Left ventricle myocardium inferior (tissue), 1 donor: ENCODE results near the gene SS18L1. TPM values are rescaled to one million over a fixed set of nuclear protein-coding genes. Genes with fewer than 3 reads are reported as not detected.

ENCODE experiments used
- DNase-seq: peaks from one replicate; pipeline ENCODE4 v3.0.0-alpha.2; 2020
- H3K27ac ChIP-seq: fragments of 200-600 bp; replicated peaks from 2 replicates; pipeline ENCODE4 v1.8.0; 2021
- H3K27me3 ChIP-seq: fragments of 200-600 bp; 2 replicates; pipeline ENCODE4 v1.8.0; 2021; ENCODE audit warnings: low read depth
- H3K36me3 ChIP-seq: fragments of 200-600 bp; 2 replicates; pipeline ENCODE4 v1.8.0; 2021
- H3K4me1 ChIP-seq: fragments of 200-600 bp; 2 replicates; pipeline ENCODE4 v1.8.0; 2021
- H3K4me3 ChIP-seq: fragments of 200-600 bp; 2 replicates; pipeline ENCODE4 v1.8.0; 2021; ENCODE audit warnings: mild to moderate bottlenecking, moderate library complexity
- H3K9me3 ChIP-seq: fragments of 200-600 bp; replicated peaks from 2 replicates; pipeline ENCODE4 v1.8.0; 2021
- CTCF ChIP-seq: fragments of 200-600 bp; IDR thresholded peaks from 2 replicates; pipeline ENCODE4 v1.8.0; 2021; ENCODE audit warnings: antibody characterized with exemption, mild to moderate bottlenecking, borderline replicate concordance
- intact Hi-C: fragments of 100-400 bp; cut with micrococcal nuclease; formaldehyde crosslinking; loops from one replicate; pipeline ENCODE4 v1.11.0; 2022
- total RNA-seq: library from RNA; stranded (reverse); fragmentation: NEBNext Ultra II Directional; extraction: Animal tissue kit (Norgen Biotek cat#: 25700); gene quantifications from one replicate; pipeline ENCODE4 v1.2.1, GENCODE V29; 2021
- donor health status: DM: no; HTN: yes; CAD: no; lungs with severe emphysema.

SS18L1 gene
- total RNA-seq, 1 donor from 2014 or later: 9.0 TPM

DNA sequence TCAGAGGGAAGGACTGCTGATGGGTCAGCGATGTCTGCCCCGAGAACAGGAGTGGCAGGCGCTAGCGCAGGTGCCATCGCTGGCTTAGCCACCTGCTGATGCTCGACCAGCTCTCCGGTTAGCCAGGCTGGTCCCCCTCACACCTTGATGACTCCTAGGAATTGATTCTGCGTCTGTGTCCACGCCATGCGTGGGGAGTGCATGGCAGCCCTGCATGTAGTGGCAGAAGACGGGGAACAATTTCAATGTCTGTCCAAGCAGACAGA is 6.7 kb downstream of the SS18L1 start:
- TF ChIP-seq CTCF: no peak
- peak overlapping the region; percentile 38 for H3K27ac ChIP-seq
- no peaks in the 10 kb centered on the region for H3K27me3 ChIP-seq
- H3K4me3 ChIP-seq: no peak overlapping the region
- no peaks in the 10 kb centered on the region for H3K9me3 ChIP-seq
- peaks cover 42% of the 10 kb centered on the region for H3K4me1 ChIP-seq
- DNase-seq: no peak
- peaks cover 17% of the 10 kb centered on the region for H3K36me3 ChIP-seq
- intact Hi-C loops: no loop called here

DNA sequence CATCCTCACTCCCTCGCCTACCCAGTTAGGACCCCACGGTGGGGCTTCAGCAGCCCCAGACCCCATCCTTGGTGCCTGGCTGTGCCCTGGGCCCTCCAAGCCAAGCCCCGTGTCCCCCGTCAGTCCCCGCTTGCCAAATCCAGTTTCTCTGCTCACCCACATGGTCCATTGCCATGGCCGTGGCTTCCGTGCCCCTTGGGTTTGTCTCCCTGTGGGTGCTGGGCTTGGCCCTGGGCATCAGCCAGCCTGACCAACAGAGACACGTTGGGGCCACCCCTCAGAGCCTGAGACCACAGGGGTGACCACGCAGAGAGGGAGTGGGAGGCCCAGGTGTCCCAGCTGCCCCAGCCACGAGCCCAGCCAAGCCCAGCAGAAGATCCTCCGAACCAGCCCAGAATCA is 7.7 kb downstream of the SS18L1 start:
- H3K36me3 ChIP-seq: peaks cover 21% of the 10 kb centered on the region
- no peak overlapping the region for H3K27ac ChIP-seq
- no peak for DNase-seq
- no peak for TF ChIP-seq CTCF
- H3K9me3 ChIP-seq: no peaks in the 10 kb centered on the region
- intact Hi-C loops: no loop called here
- no peaks in the 10 kb centered on the region for H3K27me3 ChIP-seq
- no peak overlapping the region for H3K4me3 ChIP-seq
- peaks cover 35% of the 10 kb centered on the region for H3K4me1 ChIP-seq

GRCh38 chr20:62151835-62152364 is 8.3 kb downstream of the SS18L1 start:
- no peak overlapping the region for H3K4me3 ChIP-seq
- H3K4me1 ChIP-seq: peaks cover 41% of the 10 kb centered on the region
- H3K9me3 ChIP-seq: no peaks in the 10 kb centered on the region
- H3K36me3 ChIP-seq: peaks cover 21% of the 10 kb centered on the region
- H3K27ac ChIP-seq: no peak overlapping the region
- no peak for DNase-seq
- no peak for TF ChIP-seq CTCF
- intact Hi-C loops: no loop called here
- no peaks in the 10 kb centered on the region for H3K27me3 ChIP-seq

GRCh38 chr20:62155428-62156253 is 12.1 kb downstream of the SS18L1 start:
- H3K27ac ChIP-seq: no peak overlapping the region
- H3K4me3 ChIP-seq: no peak overlapping the region
- peaks cover 25% of the 10 kb centered on the region for H3K36me3 ChIP-seq
- H3K4me1 ChIP-seq: peaks cover 25% of the 10 kb centered on the region
- no peaks in the 10 kb centered on the region for H3K27me3 ChIP-seq
- no peak for TF ChIP-seq CTCF
- intact Hi-C loops: no loop called here
- DNase-seq: no peak
- H3K9me3 ChIP-seq: no peaks in the 10 kb centered on the region

GRCh38 chr20:62156254-62156556 is 12.6 kb downstream of the SS18L1 start:
- peaks cover 20% of the 10 kb centered on the region for H3K4me1 ChIP-seq
- no peaks in the 10 kb centered on the region for H3K27me3 ChIP-seq
- no peak for TF ChIP-seq CTCF
- no peak overlapping the region for H3K27ac ChIP-seq
- no peak overlapping the region for H3K4me3 ChIP-seq
- no peaks in the 10 kb centered on the region for H3K9me3 ChIP-seq
- intact Hi-C loops: no loop called here
- H3K36me3 ChIP-seq: peaks cover 30% of the 10 kb centered on the region
- DNase-seq: no peak
